OCI-LY3 (cell line): ENCODE measurements around the gene BNIP2.

ENCODE experiments used
- EZH2phosphoT487 ChIP-seq: fragments of 200-600 bp; shearing (Covaris generic); IDR thresholded peaks from 2 replicates; pipeline ENCODE4 v1.6.1; 2018; ENCODE audit warnings: antibody characterized with exemption, mixed run types, low read depth
- TF ChIP-seq, protein P1 (sequence below): fragments of 200-600, 300-600 bp; sonication (generic); IDR thresholded peaks from 2 replicates; pipeline ENCODE4 v1.5.1; 2014; ENCODE audit warnings: antibody characterized with exemption, low read length, low read depth

GRCh38 chr15:59725151-59725486 is 36.0 kb upstream of the BNIP2 start:
- TF ChIP-seq, protein P1, sequence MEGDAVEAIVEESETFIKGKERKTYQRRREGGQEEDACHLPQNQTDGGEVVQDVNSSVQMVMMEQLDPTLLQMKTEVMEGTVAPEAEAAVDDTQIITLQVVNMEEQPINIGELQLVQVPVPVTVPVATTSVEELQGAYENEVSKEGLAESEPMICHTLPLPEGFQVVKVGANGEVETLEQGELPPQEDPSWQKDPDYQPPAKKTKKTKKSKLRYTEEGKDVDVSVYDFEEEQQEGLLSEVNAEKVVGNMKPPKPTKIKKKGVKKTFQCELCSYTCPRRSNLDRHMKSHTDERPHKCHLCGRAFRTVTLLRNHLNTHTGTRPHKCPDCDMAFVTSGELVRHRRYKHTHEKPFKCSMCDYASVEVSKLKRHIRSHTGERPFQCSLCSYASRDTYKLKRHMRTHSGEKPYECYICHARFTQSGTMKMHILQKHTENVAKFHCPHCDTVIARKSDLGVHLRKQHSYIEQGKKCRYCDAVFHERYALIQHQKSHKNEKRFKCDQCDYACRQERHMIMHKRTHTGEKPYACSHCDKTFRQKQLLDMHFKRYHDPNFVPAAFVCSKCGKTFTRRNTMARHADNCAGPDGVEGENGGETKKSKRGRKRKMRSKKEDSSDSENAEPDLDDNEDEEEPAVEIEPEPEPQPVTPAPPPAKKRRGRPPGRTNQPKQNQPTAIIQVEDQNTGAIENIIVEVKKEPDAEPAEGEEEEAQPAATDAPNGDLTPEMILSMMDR, result no peak
- no peak for TF ChIP-seq EZH2phosphoT487
